Posterior vena cava (tissue), 2 donors: ENCODE results near the gene OSBPL2. TPM values are rescaled to one million over a fixed set of nuclear protein-coding genes. Genes with fewer than 3 reads are reported as not detected.
A peak's percentile ranks its signal among the peaks of the same experiment; 100 is the strongest.

Experiments used
- DNase-seq: peaks from one replicate; pipeline ENCODE4 v3.0.0-alpha.2; 2020; ENCODE audit warnings: low spot score
- intact Hi-C, 2 donors: fragments of 100-400 bp; cut with DNase I; formaldehyde crosslinking; loops; one replicate each; pipeline versions ENCODE4 v1.14.1 to v1.14.2; 2022 to 2023
- total RNA-seq, 2 donors: library from RNA; stranded (reverse); fragmentation: NEBNext Ultra II Directional; extraction: Animal tissue kit (Norgen Biotek cat#: 25700); gene quantifications; one replicate each; pipeline ENCODE4 v1.2.1, GENCODE V29; 2021
- donor health status: DM: yes; HTN: yes; CAD: no.
- donor health status: DM: yes; HTN: yes; CAD: no.

Gene OSBPL2
- total RNA-seq, 2 donors from 2014 or later = 31.8 to 34.7 TPM

DNA sequence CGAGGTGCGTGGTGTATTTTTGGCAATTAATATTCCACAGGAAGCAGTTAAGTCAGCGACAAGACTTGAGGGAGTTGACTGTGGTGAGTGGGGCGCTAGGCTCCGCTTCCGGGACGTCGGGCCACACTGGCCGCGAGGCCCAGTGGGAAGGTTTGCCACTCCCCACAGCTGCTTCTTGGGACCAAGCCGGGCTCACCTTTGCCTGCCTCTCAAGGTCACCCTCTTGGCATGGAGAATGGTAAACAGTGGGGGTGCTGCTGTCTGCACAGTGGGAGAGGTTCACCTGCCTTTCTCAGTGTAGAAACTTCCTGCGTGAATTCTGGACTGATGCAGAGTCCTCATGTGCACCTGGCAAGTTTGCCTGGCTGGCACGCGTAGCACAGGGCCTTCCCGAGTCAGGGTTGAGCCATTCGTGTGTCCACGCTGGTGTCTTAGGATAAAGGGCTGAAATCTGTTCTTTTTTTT, 6.4 kb downstream of the OSBPL2 start:
- no peak for DNase-seq
- intact Hi-C loops = no loop called here

- intact Hi-C loops = no loop called here
- DNase-seq = no peak
These were observed 7.6 kb downstream of the OSBPL2 start for GRCh38 chr20:62245911-62246280.

DNA sequence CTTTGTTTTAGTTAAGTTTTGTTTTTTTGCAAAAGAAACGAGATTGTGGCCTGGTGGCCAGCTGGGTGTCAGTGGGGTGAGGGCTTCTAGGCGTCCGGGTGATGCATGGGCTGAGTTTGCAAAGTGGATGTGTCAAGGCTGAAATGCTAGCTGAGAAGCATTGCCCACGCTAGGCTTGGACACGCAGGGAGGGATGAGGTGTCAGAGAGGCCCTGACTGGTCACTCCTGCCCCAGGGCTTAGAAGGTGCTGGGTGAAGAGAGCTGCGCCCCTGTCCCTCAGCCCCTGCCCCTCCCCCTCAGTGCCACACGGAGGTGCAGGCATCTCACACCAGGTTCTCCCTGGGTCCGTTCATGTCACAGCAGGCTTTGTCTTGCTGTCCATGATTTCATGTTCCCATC, 8.1 kb downstream of the OSBPL2 start:
- DNase-seq = no peak
- intact Hi-C loops = no loop called here

GRCh38 chr20:62246872-62247652, 8.7 kb downstream of the OSBPL2 start:
- DNase-seq = no peak
- intact Hi-C loops = no loop called here

DNA sequence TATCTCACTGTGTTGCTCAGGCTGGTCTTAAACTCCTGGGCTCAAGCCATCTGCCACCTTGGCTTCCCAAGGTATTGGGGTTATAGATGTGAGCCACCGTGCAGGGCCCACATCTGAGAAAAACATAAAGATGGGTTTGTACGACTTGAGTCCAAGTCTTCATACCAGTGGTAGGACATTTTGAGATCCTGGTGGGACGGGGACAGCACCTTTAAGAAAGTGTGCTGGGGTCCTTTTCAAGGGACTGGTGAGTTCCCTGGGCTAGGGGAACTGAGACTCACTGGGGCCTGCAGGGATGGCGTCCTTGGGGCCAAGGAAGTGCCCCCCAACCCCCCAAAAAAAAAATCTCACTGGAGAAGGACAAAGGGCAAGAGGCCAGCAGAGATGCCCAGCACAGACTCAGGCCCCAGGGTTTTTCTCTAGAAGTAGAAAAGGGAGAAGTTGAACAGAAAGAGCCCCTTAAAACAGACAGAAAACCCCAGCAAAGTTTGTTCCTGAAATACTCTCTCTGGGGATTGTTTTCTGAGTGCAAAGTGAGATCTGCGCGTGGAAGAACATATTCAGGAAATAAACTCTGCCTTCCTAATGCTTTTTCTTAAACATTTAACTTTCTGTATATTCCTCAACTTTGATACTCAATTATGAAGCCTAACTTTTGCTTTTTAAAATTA, 10.7 kb downstream of the OSBPL2 start:
- no peak for DNase-seq
- intact Hi-C loops = no loop called here

DNA sequence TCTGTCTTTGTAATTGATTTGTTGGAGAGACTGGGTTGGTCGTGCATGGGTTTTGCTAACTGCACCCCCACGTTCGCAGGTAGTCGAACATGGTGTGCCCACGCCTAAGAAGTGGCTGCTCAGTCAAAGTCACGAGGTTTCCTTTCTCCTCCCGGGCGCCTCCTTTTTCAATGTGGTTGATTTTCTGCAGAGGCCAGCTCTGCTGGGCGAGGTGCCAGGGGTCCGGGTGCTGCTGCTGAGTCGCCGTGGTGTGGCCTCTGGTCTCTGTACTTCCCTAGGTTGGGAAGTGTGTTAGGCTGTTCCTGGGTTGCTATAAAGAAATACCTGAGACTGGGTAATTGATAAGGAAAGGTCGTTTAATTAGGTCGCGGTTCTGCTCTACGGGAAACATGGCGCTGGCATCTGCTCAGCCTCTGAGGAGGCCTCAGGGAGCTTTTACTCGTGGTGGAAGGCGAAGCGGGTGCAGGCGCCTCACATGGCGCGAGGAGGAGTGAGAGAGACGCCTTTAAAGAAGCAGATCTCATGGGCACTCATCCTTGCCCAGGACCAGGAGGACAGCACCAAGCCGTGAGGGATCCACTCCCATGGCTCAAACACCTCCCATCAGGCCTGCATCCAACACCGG, 14.1 kb downstream of the OSBPL2 start:
- DNase-seq = no peak

GRCh38 chr20:62253398-62253797, 15.1 kb downstream of the OSBPL2 start:
- DNase-seq = no peak
- intact Hi-C loops = no loop called here

More for the DNA sequence above, 14.1 kb downstream of the OSBPL2 start:
- intact Hi-C loops = no loop called here

- DNase-seq = no peak
- intact Hi-C loops = no loop called here
These were observed 15.9 kb downstream of the OSBPL2 start for GRCh38 chr20:62254021-62254724.

DNA sequence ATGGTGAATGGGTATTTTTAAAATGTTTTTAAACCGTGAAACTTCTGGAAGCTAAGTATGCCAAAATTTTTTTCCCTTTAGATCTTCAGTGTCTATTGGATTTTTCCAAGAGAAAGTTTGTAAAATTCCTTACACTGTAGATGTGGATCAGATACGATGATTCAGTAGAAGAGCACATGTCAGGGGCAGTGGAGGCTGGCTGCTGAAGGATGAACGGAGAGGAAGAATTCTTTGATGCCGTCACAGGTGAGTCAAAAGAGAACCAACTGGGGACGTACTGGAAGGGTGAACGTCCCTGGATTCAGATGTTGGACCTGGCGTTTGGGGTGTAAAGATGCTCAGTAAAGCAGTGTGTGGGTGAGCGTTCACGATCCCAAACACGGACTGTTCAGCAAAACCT, 17.7 kb downstream of the OSBPL2 start:
- intact Hi-C loops = no loop called here
- no peak for DNase-seq

GRCh38 chr20:62258499-62259293, 20.4 kb downstream of the OSBPL2 start:
- intact Hi-C loops = no loop called here
- DNase-seq = peak; percentile 91

DNA sequence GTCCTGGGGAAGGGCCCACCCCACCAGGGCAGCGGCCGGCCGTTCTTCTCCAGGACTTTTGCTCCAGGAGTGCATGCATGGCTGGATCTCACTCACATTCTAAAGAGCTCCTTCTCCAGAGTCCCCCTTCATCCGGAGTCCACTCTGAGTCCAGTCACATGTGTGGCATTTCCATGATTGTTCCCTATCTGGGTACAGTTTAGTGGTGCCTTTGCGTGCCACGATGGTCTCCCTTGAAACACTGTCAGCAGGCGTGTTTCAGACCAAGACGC, 20.9 kb downstream of the OSBPL2 start:
- intact Hi-C loops = no loop called here

GRCh38 chr20:62262064-62262463, 23.7 kb downstream of the OSBPL2 start:
- no peak for DNase-seq
- intact Hi-C loops = no loop called here

More for the DNA sequence above, 20.9 kb downstream of the OSBPL2 start:
- DNase-seq = no peak

DNA sequence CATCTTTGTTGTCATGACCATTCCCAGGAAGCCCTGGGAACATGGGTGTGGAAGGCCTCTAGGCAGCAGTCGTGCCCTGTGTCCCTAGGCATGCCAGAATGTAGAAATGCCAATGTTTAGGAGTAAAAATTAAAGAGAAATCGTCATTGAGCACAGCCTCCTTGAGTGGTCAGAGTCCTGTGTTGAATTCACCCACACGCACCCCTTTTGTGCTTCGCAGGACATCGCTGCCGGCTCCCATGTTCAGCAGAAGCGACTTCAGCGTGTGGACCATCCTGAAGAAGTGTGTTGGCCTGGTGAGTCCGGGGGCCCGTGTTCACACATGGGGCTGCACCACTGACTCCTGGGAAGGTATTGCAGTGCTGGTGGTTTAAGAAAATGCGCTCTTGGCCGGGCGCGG, 25.1 kb downstream of the OSBPL2 start:
- no peak for DNase-seq
- intact Hi-C loops = no loop called here

DNA sequence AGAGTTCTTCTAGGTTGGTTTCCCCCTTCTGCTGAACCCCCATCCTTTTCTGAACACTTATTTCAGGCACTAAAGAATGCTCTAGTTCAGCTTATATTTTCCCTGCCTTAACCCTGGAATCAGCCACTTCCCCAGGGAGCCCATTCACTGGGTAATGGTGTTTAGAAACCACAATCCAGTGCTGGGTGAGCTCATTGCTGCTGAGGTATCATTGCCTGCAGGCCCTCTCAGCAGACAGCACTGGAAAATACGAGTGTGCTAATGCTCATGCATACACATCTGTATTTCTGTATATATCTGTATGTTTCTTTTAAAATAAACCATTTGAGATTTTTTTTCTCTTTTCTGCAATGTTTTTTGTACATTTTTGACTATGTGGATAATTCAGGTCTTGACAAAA, 27.0 kb downstream of the OSBPL2 start:
- no peak for DNase-seq
- intact Hi-C loops = no loop called here

DNA sequence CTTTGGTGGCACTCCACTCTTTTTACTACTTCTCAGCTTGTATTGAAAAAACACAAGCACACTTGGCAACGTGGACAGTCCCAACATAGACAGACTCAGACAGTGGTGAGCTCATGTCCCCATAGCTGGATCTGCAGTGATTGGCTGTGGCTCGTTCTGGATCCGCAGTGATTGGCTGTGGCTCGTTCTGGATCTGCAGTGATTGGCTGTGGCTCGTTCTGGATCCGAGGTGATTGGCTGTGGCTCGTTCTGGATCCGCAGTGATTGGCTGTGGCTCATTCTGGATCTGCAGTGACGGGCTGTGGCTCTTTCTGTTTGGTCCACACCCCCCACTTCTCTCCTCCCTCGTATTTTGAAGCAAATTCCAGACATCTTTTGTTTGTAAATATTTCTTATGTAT, 28.0 kb downstream of the OSBPL2 start:
- DNase-seq = no peak
- intact Hi-C loops = no loop called here

DNA sequence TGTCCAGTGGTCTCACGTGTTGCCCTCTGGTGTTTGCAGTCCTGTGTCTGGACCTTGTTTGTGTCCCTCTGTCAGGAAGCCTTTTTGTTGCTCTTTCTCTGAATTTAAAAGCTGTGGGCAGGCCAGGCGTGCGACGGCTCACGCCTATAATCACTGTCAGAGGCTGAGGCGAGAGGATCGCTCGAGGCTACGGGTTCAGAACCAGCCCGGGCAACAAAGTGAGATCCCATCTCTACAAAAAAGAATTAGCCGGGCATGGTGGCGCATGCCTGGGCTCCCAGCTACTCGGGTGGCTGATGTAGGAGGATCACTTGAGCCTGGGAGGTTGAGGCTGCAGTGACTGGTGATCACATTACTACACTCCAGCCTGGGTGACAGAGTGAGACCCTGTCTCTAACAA, 28.5 kb downstream of the OSBPL2 start:
- intact Hi-C loops = no loop called here
- no peak for DNase-seq

- intact Hi-C loops = no loop called here
- no peak for DNase-seq
These were observed 29.2 kb downstream of the OSBPL2 start for GRCh38 chr20:62267543-62267942.

DNA sequence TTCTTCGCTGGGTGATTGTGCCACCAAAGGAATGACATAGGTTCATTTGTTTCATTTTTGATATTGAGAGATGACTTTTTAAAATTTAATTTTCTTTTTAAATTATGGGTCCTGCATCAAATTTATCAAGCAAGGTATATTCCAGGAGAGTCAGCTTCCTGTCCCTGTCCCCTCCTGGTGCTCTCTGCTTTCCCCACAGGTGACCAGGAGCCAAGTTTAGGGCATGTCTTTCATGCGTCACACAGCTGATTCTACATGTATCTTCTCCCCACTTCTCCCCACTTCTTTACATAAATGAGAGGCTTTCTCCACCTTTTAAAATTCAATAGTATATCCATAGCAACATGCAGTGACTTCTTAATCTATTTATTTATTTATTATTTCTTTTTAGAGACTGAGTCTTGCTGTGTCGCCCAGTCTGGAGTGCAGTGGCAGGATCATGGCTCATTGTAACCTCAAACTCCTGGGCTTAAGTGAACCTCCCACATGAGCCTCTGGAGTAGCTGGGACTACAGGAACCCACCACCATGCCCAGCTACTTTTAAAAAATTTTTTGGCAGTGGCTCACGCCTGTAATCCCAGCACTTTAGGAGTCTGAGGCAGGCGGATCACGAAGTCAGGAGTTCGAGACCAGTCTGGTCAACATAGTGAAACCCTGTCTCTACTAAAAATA, 30.0 kb downstream of the OSBPL2 start:
- intact Hi-C loops = no loop called here

GRCh38 chr20:62269378-62269777, 31.1 kb downstream of the OSBPL2 start:
- DNase-seq = no peak
- intact Hi-C loops = no loop called here

More for the DNA sequence above, 30.0 kb downstream of the OSBPL2 start:
- no peak for DNase-seq
